B cell (primary cell): ENCODE results near the gene WNK1. TPM values are rescaled to one million over a fixed set of nuclear protein-coding genes. Genes with fewer than 3 reads are reported as not detected.

Experiments used
- ATAC-seq: fragments of 200-7000 bp; cut with Tn5 transposase; one replicate; pipeline ENCODE4 v1.10.0; 2021; ENCODE audit warnings: low read depth, mild to moderate bottlenecking, moderate number of reproducible peaks, moderate library complexity
- CTCF ChIA-PET: fragments of 350-600 bp; sonication (Branson Sonifier 250); formaldehyde crosslinking; loops from one replicate; lab custom pipeline; 2021; ENCODE audit warnings: antibody characterized with exemption, inconsistent platforms; lab: Charles Lee
- POLR2A ChIA-PET: fragments of 350-600 bp; sonication (Branson Sonifier 250); formaldehyde crosslinking; loops from one replicate; lab custom pipeline; 2021; ENCODE audit warnings: antibody characterized with exemption; lab: Charles Lee
- DNase-seq: peaks from one replicate; pipeline ENCODE4 v3.0.0; 2013
- H2AFZ ChIP-seq: 2 replicates; pipeline ENCODE4 v1.6.1; 2012; ENCODE audit warnings: mild to moderate bottlenecking, low read depth, low read length; ENCODE audit not compliant: insufficient read depth, poor library complexity, severe bottlenecking
- H3K27ac ChIP-seq, 2 donors: 1 replicate in 1 of 2; 2 replicates in 1 of 2; pipeline ENCODE4 v1.5.1; 2012 to 2013; ENCODE audit warnings: low read length in 2 of 2, mild to moderate bottlenecking in 2 of 2, moderate library complexity in 1 of 2
- H3K27me3 ChIP-seq, 4 experiments: fragments of 200-600 bp in 1 of 4; sonication (generic) in 1 of 4; replicated peaks in 1 of 4; 1 replicate in 2 of 4; 2 replicates in 2 of 4; pipeline versions ENCODE4 v1.6.1 to v1.7.0; 2013 to 2016; ENCODE audit warnings: low read length in 3 of 4, mild to moderate bottlenecking in 2 of 4, mixed read lengths in 1 of 4, moderate library complexity in 1 of 4; ENCODE audit not compliant: insufficient read depth in 4 of 4, control insufficient read depth in 3 of 4; ENCODE audit errors: control extremely low read depth in 1 of 4
- H3K36me3 ChIP-seq, 2 experiments: replicated peaks in 1 of 2; 1 replicate in 1 of 2; 2 replicates in 1 of 2; pipeline versions ENCODE4 v1.6.1 to v1.7.1; 2013; ENCODE audit warnings: low read length in 1 of 2; ENCODE audit not compliant: insufficient read depth in 2 of 2, control insufficient read depth in 1 of 2; ENCODE audit errors: control extremely low read depth in 1 of 2, extremely low read depth in 1 of 2
- H3K4me1 ChIP-seq, 2 donors: fragments of 200-600 bp in 1 of 2; sonication (generic) in 1 of 2; 1 replicate in 1 of 2; 2 replicates in 1 of 2; pipeline versions ENCODE4 v1.5.1 to v1.6.1; 2013 to 2017; ENCODE audit warnings: low read length in 2 of 2; ENCODE audit not compliant: control insufficient read depth in 2 of 2, insufficient read depth in 2 of 2
- H3K4me2 ChIP-seq: replicated peaks from 2 replicates; pipeline ENCODE3; 2012; ENCODE audit warnings: mild to moderate bottlenecking, low read depth, low read length; ENCODE audit not compliant: poor library complexity, severe bottlenecking
- H3K4me3 ChIP-seq, 5 experiments: fragments of 200-600 bp in 1 of 5; sonication (generic) in 1 of 5; 1 replicate in 3 of 5; 2 replicates in 2 of 5; pipeline versions ENCODE4 v1.5.1 to v1.7.0; 2011 to 2016; ENCODE audit warnings: low read length in 4 of 5, mild to moderate bottlenecking in 4 of 5, low read depth in 2 of 5, control low read depth in 1 of 5, moderate library complexity in 1 of 5; ENCODE audit not compliant: insufficient read depth in 1 of 5; ENCODE audit errors: control extremely low read depth in 1 of 5, extremely low read depth in 1 of 5
- H3K79me2 ChIP-seq: fragments of 200-600 bp; sonication (generic); one replicate; pipeline ENCODE4 v1.6.0; 2016; ENCODE audit warnings: low read length; ENCODE audit not compliant: control insufficient read depth, insufficient read depth
- H3K9ac ChIP-seq: fragments of 200-600 bp; sonication (generic); 2 replicates; pipeline ENCODE4 v1.6.1; 2017; ENCODE audit warnings: mild to moderate bottlenecking, low read length, moderate library complexity
- H3K9me3 ChIP-seq, 3 donors: one replicate each; pipeline versions ENCODE4 v1.6.1 to v1.7.1; 2013; ENCODE audit warnings: low read length in 2 of 3; ENCODE audit not compliant: control insufficient read depth in 2 of 3, insufficient read depth in 1 of 3; ENCODE audit errors: control extremely low read depth in 1 of 3
- H4K20me1 ChIP-seq: 2 replicates; pipeline ENCODE4 v1.6.0; 2012; ENCODE audit warnings: mild to moderate bottlenecking, low read length; ENCODE audit not compliant: insufficient read depth, control insufficient read depth, poor library complexity, severe bottlenecking
- H3K27ac Mint-ChIP-seq: one replicate; pipeline ENCODE4 v1.8.0; 2021; ENCODE audit warnings: mixed read lengths
- H3K27me3 Mint-ChIP-seq: one replicate; pipeline ENCODE4 v1.8.0; 2021; ENCODE audit warnings: mixed read lengths
- H3K4me1 Mint-ChIP-seq: one replicate; pipeline ENCODE4 v1.8.0; 2021; ENCODE audit warnings: mixed read lengths
- H3K4me3 Mint-ChIP-seq: one replicate; pipeline ENCODE4 v1.8.0; 2021; ENCODE audit warnings: mixed read lengths
- H3K9me3 Mint-ChIP-seq: one replicate; pipeline ENCODE4 v1.8.0; 2022; ENCODE audit warnings: mixed read lengths; ENCODE audit not compliant: insufficient read depth
- EZH2 ChIP-seq: IDR thresholded peaks from 2 replicates; pipeline ENCODE4 v1.6.1; 2012; ENCODE audit warnings: borderline replicate concordance, low read depth, mild to moderate bottlenecking, moderate library complexity, low read length; ENCODE audit not compliant: insufficient read depth, poor library complexity, severe bottlenecking
- WGBS: methylation state at CpG from one replicate; pipeline ENCODE4 v1.1.5; 2013; ENCODE audit warnings: missing lambda C conversion rate; ENCODE audit not compliant: insufficient coverage; 5-methylcytosine and 5-hydroxymethylcytosine counted together
- intact Hi-C: fragments of 100-400 bp; cut with micrococcal nuclease; formaldehyde crosslinking; loops from one replicate; pipeline ENCODE4 v1.10.0; 2022
- polyA plus RNA-seq: library from polyadenylated mRNA; depleted of rRNA; stranded (reverse); fragments of >200 nt; gene quantifications from 2 replicates; pipeline ENCODE4 v1.2.3, GENCODE V29; 2012
- total RNA-seq, 2 donors: library from RNA; stranded (reverse); fragments of 120-200 nt in 1 of 2; gene quantifications; 1 replicate in 1 of 2; 2 replicates in 1 of 2; pipeline versions ENCODE4 v1.2.3 to v1.2.4, GENCODE V29; 2013 to 2022
- TF ChIP-seq, protein P1 (sequence below): fragments of 200-600 bp; IDR thresholded peaks from one replicate; pipeline ENCODE4 v1.8.0; 2022; ENCODE audit warnings: antibody characterized with exemption, mild to moderate bottlenecking

The WNK1 gene
- total and polyA plus RNA-seq, 2 donors (not counting 1 experiment from before 2014, with no cell fraction given), result 43.9 to 188 TPM

DNA sequence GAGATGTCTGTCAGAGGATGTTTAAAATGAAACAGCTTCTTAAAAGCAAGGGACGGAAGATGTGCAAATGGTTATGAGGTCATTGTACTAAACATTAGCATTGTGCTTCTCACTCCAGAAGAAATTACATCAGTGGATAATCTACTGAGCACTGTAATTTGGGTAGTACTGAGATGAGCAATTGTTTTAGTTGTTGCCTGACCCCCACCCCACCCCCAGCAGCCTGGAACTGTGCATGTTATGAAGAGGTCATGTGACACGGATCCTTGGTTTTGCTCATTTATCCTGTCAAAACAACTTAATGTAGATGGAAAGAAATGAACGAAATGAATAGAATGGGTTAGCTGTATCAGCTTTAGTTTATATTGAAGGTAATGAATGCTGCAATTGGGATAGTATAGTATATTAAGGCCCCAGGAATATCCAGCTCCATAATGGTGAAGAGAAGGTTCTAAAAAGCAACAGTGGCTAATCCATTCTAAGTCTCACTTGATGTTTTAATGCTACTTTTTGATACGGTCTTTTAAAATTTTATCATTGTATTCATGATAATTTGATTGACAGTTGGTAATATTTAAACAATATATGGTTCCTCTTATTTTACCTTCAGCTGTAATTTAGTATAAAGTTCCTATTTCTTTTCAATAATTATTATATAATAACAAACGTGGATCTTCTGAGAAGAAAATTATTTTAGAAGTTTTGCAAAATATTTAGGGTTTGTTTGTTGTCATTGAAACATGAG, 58.5 kb downstream of the WNK1 start:
- TF ChIP-seq EZH2, result no peak
- TF ChIP-seq, protein P1, sequence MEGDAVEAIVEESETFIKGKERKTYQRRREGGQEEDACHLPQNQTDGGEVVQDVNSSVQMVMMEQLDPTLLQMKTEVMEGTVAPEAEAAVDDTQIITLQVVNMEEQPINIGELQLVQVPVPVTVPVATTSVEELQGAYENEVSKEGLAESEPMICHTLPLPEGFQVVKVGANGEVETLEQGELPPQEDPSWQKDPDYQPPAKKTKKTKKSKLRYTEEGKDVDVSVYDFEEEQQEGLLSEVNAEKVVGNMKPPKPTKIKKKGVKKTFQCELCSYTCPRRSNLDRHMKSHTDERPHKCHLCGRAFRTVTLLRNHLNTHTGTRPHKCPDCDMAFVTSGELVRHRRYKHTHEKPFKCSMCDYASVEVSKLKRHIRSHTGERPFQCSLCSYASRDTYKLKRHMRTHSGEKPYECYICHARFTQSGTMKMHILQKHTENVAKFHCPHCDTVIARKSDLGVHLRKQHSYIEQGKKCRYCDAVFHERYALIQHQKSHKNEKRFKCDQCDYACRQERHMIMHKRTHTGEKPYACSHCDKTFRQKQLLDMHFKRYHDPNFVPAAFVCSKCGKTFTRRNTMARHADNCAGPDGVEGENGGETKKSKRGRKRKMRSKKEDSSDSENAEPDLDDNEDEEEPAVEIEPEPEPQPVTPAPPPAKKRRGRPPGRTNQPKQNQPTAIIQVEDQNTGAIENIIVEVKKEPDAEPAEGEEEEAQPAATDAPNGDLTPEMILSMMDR, result no peak
- H2AFZ ChIP-seq, result no peak overlapping the region
- H3K27me3 ChIP-seq, result no peaks in the 10 kb centered on the region
- no peaks in the 10 kb centered on the region for H3K9me3 ChIP-seq
- no peaks in the 10 kb centered on the region for H3K27me3 Mint-ChIP-seq
- H3K9me3 Mint-ChIP-seq, result no peaks in the 10 kb centered on the region
- no peak overlapping the region for H3K9ac ChIP-seq
- WGBS, result 100% methylated on average over 1 of the region's 5 CpGs
- no peak overlapping the region for H3K4me3 Mint-ChIP-seq
- no peak overlapping the region for H3K4me2 ChIP-seq
- CTCF ChIA-PET, result interaction anchor here (0.5 to 9.0 kb wide), 11 partner anchors 13 to 795 kb away, joined by 3 to 151 read pairs (median 4); no protein-coding TSS in a partner anchor
- intact Hi-C loops, result loop anchor here (5.0 to 10.0 kb wide), 2 partner anchors 54 to 169 kb away; no protein-coding TSS in a partner anchor
- POLR2A ChIA-PET, result no interaction called here
- DNase-seq (no peak), ATAC-seq (no peak)
- peak overlapping the region; percentile 23 for H3K27ac Mint-ChIP-seq
- peaks cover 80% of the 10 kb centered on the region for H3K79me2 ChIP-seq
- peaks cover 42% of the 10 kb centered on the region for H3K4me1 Mint-ChIP-seq
- no peak overlapping the region for H3K4me3 ChIP-seq
- peaks cover 10 to 18% of the 10 kb centered on the region in 2 donors for H3K4me1 ChIP-seq
- H3K36me3 ChIP-seq, result peaks cover 2 to 5% of the 10 kb centered on the region in 2 experiments
- H3K27ac ChIP-seq, result peak overlapping the region in 1 of 2 donors; percentile 53
- peaks cover 33% of the 10 kb centered on the region for H4K20me1 ChIP-seq

DNA sequence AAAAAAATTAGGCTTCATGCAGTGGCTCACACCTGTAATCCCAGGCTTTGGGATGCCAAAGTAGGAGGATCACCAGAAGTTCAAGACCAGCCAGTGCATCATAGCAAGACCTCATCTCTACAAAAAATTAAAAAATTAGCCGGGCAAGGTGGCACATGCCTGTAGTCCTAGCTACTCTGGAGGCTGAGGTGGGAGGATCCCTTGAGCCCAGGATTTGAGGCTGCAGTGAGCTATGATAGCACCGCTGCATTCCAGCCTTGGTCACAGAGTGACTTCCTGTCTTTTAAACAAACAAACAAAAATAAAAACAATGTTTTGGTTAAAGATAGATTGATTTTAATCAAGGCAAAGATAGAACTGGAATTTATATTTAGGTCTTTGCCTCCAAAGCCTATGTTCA, 60.6 kb downstream of the WNK1 start:
- peaks cover 28% of the 10 kb centered on the region for H4K20me1 ChIP-seq
- no peak overlapping the region for H3K9ac ChIP-seq
- Mint-ChIP-seq H3K4me3 (no peak overlapping the region), H3K9me3 (no peaks in the 10 kb centered on the region), H3K27ac (no peak overlapping the region), H3K27me3 (no peaks in the 10 kb centered on the region), H3K4me1 (peaks cover 31% of the 10 kb centered on the region)
- POLR2A ChIA-PET, result interaction anchor here (0.6 kb wide), 1 partner anchor 11 kb away, joined by 3 read pairs; no protein-coding TSS in a partner anchor
- peaks cover 73% of the 10 kb centered on the region for H3K79me2 ChIP-seq
- WGBS, result no CpG with 5 or more reads among the region's 2 CpGs
- H3K27ac ChIP-seq, result peak overlapping the region in 1 of 2 donors; percentile 53
- peaks cover 3 to 6% of the 10 kb centered on the region in 2 donors for H3K4me1 ChIP-seq
- intact Hi-C loops, result loop anchor here (5.0 to 10.0 kb wide), 2 partner anchors 52 to 171 kb away; no protein-coding TSS in a partner anchor
- H3K36me3 ChIP-seq, result peaks cover 2 to 7% of the 10 kb centered on the region in 2 experiments
- TF ChIP-seq, protein P1, result no peak
- TF ChIP-seq EZH2, result no peak
- H3K4me3 ChIP-seq, result no peak overlapping the region
- H3K4me2 ChIP-seq, result no peak overlapping the region
- no peaks in the 10 kb centered on the region for H3K27me3 ChIP-seq
- no peak for ATAC-seq
- CTCF ChIA-PET, result interaction anchor here (1.0 to 9.0 kb wide), 18 partner anchors 8 to 242 kb away, joined by 3 to 151 read pairs (median 6); partner anchors contain the start of genes RAD52 and WNK1
- no peak overlapping the region for H2AFZ ChIP-seq
- DNase-seq, result no peak
- no peaks in the 10 kb centered on the region for H3K9me3 ChIP-seq
